Measurements from ENCODE around the gene RNF26.

The RNF26 gene

DNA sequence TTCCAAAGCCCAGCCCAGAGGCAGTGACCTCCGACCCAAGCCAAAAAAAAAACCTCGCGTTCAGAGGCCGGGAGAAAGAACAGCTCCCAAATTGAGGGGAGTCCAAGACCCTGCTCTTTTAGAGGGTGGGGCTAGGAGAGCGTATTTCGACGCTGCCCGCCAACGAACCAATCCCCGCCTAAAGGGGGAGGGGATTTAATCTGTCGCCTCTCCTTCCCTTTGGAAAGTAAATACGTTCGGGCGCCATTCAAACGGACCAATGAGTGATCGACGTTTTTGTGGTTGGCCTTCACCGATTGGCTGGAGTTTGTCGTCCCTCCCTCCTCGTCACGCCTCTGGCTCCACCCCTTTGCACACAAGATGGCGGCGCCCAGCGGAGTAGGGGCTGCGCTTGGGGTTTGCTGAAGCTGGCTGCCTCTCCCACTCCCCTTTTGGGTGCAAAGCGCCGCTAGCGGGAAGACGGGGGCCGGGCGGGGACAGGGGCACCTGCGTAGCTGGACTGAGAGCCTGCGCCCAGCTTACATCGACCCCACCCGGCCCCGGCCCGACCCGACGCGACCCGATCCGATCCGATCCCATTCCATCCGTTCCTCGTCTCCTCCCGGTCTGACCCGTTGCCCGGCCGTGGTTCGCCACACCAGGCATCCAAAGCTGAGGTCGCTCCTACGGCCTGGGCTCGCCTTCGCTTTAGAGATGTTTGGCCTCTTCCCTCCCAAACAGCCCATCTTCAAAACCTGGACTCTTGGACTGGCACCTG is at the start of gene RNF26:
TSS of gene RNF26 (plus strand) at position 354 of the 757 bp plus-strand sequence. CDS start 596 bp downstream, outside the sequence.
- peaks cover 61% of the 10 kb centered on the region for H3K4me1 Mint-ChIP-seq
- no peaks in the 10 kb centered on the region for H3K9me3 Mint-ChIP-seq
- H3K27me3 Mint-ChIP-seq, result peaks cover 12% of the 10 kb centered on the region
- ATAC-seq (peak; percentile 92), DNase-seq (peak; percentile 90 to 94)
- peak within 1 kb of the TSS; percentile 98 to 99 for H3K27ac Mint-ChIP-seq
- H3K4me3 Mint-ChIP-seq, result peak within 1 kb of the TSS; percentile 95 to 99

DNA sequence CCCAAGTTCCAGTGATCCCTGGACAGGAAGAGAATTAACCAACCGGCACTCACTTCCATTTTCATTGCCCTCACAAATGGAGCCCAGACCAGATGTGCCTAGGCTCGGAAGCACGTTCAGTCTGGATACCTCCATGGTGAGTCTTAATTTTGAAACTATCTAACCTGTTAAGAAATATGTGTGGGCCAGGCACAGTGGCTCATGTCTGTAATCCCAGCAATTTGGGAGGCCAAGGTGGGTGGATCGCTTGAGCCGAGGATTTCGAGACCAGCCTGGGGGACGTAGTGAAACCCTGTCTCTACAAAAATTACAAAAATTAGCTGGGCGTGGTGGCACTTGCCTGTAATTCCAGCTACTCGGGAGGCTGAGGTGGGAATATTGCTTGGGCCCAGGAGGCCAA is 48.9 kb upstream of the RNF26 start:
- Mint-ChIP-seq H3K4me1 (peaks cover 33% of the 10 kb centered on the region), H3K27ac (peak overlapping the region in 1 of 2 donors; percentile 31), H3K9me3 (no peaks in the 10 kb centered on the region), H3K27me3 (no peaks in the 10 kb centered on the region), H3K4me3 (no peak overlapping the region)
- ATAC-seq, result no peak
- DNase-seq, result no peak

DNA sequence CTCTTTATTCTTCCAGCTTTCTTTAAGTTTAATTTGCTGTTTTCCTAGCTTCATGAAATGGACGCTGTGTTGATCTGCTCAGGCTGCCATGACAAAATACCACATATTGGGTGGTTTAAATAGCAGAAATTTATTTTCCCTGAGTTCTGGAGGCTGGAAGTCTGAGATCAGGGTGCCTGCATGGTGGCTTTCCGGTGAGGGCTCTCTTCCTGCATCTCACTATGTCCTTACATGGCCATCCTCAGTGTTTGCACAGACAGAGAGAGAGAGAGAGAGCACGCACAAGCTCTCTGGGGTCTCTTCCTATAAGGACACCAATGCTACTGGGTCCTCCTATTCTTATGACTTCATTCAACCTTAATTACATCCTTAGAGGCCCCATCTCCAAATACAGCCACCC is 46.1 kb upstream of the RNF26 start:
- Mint-ChIP-seq H3K4me1 (peaks cover 14% of the 10 kb centered on the region), H3K27ac (no peak overlapping the region), H3K4me3 (no peak overlapping the region), H3K9me3 (no peaks in the 10 kb centered on the region), H3K27me3 (no peaks in the 10 kb centered on the region)
- DNase-seq (no peak), ATAC-seq (no peak)

DNA sequence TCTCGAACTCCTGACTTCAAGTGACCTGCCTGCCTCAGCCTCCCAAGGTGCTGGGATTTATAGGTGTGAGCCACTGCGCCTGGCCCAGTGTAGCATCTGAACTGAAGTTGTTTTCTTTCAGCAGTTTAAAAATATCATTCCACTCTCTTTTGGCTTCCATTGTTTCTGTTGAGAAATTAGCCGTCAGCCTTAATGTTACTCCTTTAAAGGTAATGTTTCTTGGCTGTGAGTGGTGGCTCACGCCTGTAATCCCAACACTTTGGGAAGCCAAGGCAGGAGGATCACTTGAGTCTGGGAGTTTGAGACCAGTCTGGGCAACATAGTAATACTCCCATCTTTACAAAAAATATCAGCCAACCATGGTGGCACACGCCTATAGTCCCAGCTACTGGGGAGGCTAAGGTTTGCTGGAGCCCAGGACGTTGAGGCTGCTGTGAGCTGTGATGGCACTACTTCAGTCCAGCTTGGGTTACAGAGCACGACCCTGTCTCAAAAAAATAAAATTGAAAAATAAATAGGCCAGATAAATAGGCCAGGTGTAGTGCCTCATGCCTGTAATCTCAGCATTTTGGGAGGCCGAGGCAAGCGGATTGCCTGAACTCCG is 43.3 kb upstream of the RNF26 start:
- no peak overlapping the region for H3K27ac Mint-ChIP-seq
- no peaks in the 10 kb centered on the region for H3K9me3 Mint-ChIP-seq
- H3K4me1 Mint-ChIP-seq, result no peaks in the 10 kb centered on the region
- no peak overlapping the region for H3K4me3 Mint-ChIP-seq
- no peak for ATAC-seq
- no peaks in the 10 kb centered on the region for H3K27me3 Mint-ChIP-seq
- DNase-seq, result no peak

DNA sequence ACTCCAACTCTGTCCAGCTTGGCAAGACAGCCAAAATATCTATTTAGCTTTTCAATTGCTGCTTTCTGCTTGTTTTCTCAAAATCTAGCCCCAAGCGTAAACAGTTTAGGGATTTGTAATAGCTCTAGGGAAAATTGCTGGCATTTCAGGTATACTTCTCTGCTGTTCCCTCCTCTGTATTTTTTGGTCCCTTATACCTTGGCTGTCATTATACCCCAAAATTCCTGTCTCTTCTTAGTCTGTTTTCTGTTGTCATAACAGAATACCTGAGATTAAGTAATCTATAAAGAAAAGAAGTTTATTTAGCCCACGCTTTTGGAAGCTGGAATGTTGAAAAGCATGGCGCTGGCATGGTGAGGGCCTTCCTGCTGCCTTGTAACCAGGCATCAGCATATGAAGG is 40.9 kb upstream of the RNF26 start:
- ATAC-seq, result no peak

DNA sequence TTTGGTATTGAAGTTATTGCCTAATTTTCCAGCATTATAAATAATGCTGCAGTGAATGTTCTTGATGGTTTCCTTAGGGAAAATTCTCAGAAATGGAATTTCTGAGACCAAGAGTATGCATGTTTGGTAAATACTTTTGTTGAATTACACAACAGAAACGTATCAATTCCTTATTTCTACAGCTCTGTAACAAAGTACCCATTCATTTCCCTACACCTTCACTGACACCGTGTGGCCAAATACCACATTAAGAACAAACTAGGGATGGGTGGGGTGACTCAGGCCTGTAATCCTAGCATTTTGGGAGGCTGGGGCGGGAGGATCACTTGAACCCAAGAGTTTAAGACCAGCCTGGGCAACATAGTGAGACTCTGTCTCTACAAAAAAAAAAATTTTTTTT is 39.1 kb upstream of the RNF26 start:
- no peak overlapping the region for H3K27ac Mint-ChIP-seq

More for the DNA sequence above, 40.9 kb upstream of the RNF26 start:
- H3K4me3 Mint-ChIP-seq, result no peak overlapping the region
- no peaks in the 10 kb centered on the region for H3K9me3 Mint-ChIP-seq
- DNase-seq, result no peak
- no peaks in the 10 kb centered on the region for H3K27me3 Mint-ChIP-seq
- peak overlapping the region in 1 of 2 donors; percentile 74 for H3K27ac Mint-ChIP-seq
- H3K4me1 Mint-ChIP-seq, result no peaks in the 10 kb centered on the region

DNA sequence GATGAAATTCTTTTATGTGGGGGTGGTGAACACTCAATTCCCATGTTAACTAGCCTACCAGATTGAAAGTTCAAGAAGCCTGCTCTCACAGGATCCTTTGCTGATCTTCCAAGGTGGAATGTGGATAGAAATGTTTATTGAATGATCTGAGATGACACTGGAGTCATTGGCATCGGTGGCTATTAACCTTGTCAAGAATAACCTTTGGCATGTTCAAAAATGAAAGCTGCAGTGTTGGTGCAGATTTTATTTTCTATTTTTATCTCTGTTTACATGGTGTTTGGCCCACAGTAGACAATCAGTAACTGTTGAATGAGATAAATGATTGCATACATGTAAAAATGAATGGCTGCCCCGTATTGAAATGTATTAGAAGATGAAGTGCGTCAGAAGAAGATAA is 36.4 kb upstream of the RNF26 start:
- Mint-ChIP-seq H3K9me3 (no peaks in the 10 kb centered on the region), H3K4me1 (no peaks in the 10 kb centered on the region), H3K4me3 (no peak overlapping the region), H3K27ac (no peak overlapping the region), H3K27me3 (no peaks in the 10 kb centered on the region)
- DNase-seq (no peak), ATAC-seq (no peak)

More for the DNA sequence above, 39.1 kb upstream of the RNF26 start:
- Mint-ChIP-seq H3K4me1 (no peaks in the 10 kb centered on the region), H3K4me3 (no peak overlapping the region), H3K27me3 (no peaks in the 10 kb centered on the region), H3K9me3 (no peaks in the 10 kb centered on the region)
- no peak for DNase-seq
- no peak for ATAC-seq

DNA sequence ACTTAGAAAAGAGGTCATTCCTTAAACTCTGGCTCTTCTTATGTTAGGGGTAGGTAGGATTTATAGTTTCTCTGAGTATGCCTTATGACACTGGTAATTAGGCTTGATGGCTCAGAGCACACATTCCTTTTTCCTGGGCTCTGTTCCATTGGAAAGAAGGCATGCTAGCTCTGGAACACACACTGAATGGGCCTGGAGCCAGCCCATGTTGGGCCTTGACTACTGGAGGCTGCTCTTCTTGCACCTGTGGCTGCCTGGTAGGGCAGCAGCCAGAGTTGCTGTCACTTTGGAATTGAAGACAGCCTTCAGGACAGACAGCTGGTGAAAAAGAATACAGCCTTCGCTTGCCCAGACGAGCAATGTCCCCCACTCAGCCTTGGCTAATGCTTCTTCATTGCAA is 35.6 kb upstream of the RNF26 start:
- Mint-ChIP-seq H3K27ac (no peak overlapping the region), H3K27me3 (no peaks in the 10 kb centered on the region), H3K4me1 (no peaks in the 10 kb centered on the region), H3K9me3 (no peaks in the 10 kb centered on the region), H3K4me3 (no peak overlapping the region)
- DNase-seq (no peak), ATAC-seq (no peak)

DNA sequence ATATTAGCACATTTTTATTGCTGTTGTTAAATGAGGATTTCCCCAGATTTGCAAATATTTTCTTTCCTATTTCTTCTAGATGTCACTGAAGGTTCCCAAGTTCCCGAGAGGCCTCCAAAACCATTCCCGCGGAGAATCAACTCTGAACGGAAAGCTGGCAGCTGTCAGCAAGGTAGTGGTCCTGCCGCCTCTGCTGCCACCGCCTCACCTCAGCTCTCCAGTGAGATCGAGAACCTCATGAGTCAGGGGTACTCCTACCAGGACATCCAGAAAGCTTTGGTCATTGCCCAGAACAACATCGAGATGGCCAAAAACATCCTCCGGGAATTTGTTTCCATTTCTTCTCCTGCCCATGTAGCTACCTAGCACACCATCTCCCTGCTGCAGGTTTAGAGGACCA is 34.9 kb upstream of the RNF26 start:
- no peak overlapping the region for H3K27ac Mint-ChIP-seq
- no peaks in the 10 kb centered on the region for H3K9me3 Mint-ChIP-seq
- no peak for ATAC-seq
- H3K4me1 Mint-ChIP-seq, result peaks cover 6% of the 10 kb centered on the region
- no peak for DNase-seq
- no peak overlapping the region for H3K4me3 Mint-ChIP-seq
- H3K27me3 Mint-ChIP-seq, result no peaks in the 10 kb centered on the region

DNA sequence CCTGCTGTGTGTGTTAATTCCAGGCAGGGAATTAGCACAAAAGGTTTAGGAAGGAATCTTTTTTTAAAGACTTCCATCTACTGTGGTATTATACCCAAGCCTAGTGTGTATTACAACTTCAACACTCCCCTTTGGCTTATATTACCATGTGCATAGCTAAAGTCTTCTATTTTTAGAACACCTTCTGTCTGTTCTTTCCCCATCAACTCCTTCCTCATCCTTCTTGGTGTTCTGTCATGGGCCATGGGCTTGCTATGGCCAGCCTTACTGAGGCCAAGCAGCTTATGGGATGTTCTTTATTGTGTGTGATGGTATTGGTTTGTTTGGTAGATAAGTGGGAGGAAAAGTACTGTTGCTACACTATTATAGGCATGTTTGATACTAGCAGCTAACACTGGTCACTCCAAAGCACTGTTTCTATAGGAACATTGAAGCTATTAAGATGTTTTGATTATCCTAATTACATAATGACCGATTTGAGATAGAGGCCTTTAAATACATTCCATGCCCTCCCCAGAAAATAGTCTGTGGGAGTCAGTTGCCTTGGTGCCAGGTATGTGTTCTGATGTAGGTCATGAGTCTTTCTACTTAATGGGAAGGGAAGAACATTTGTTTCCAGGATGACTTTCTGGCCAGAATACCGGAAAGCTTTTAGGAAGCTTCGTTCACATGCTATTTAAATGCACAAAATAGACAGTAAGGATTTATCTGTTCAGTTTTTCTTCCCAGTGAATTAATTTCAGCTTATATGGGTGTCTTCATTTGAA is 33.9 kb upstream of the RNF26 start:
- Mint-ChIP-seq H3K4me1 (peaks cover 15% of the 10 kb centered on the region), H3K9me3 (no peaks in the 10 kb centered on the region), H3K27me3 (no peaks in the 10 kb centered on the region), H3K4me3 (no peak overlapping the region), H3K27ac (no peak overlapping the region)
- no peak for DNase-seq
- no peak for ATAC-seq

DNA sequence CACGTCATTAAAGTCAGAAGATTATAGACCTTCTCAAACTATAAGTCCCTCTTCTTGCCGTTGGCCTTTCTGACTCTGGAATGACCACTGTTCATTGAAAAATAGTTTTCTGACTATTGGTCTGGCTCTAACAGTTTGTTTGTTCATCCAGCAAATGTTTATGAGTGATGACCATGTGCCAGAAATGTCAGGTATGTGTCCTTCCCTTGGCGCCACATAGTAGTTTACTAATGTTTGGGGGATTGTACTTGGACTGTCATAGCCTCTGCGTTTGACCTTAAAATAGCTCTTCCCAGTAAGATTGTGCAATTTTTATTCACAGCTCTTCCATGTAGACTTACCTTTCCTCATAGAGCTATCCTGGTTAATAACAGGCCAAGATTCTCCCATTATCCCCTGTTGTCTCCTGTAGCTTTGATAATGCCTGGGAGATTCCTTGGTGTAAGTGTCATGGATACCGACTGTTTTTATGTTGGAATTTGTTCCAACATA is 31.1 kb upstream of the RNF26 start:
- H3K27me3 Mint-ChIP-seq, result no peaks in the 10 kb centered on the region
- DNase-seq (no peak), ATAC-seq (no peak)
- H3K9me3 Mint-ChIP-seq, result no peaks in the 10 kb centered on the region
- no peak overlapping the region for H3K27ac Mint-ChIP-seq
- no peak overlapping the region for H3K4me3 Mint-ChIP-seq
- H3K4me1 Mint-ChIP-seq, result peaks cover 37% of the 10 kb centered on the region

DNA sequence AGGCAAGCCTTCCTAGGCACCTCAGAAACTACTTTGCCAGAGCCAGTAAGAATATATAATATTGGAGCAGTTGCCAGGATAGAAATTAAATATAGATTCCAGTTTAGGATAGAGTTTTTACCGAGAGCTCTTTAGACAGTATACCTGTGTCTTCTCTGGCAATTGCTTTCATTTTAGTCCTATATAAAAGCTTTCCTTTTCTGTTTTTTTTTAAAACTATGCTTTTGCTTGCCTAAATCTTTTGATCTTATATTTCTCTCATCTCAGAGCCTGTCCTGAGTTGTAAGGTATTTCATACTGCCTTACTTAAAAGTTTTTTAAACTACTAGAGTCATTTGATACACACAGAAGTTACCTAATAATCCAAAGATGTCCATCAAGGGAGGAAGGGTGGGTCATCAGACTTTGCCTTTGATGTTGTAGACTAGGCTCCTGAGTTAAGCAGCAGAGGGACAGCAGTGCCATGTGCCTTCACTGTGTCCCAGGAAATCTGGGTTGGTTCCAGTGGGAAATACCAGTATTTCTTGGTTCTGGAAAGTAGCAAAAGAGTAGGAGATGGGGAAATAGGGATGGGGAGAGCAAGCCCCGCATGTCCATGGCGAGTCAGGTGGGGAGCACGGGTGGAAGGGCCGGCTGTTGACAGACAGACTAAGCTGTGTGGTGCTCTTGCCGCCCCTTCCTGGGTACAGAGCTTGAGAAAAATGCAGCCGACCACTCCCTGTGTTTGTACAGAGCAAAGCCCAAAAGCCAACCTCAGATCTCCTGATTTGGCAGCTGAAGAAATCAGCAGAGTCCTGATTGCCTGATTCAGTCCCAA is 28.6 kb upstream of the RNF26 start:
- Mint-ChIP-seq H3K27ac (peak overlapping the region; percentile 94), H3K9me3 (no peaks in the 10 kb centered on the region), H3K4me1 (peaks cover 38% of the 10 kb centered on the region), H3K4me3 (peak overlapping the region; percentile 38 to 68), H3K27me3 (no peaks in the 10 kb centered on the region)
- peak; percentile 24 for ATAC-seq
- DNase-seq, result no peak

DNA sequence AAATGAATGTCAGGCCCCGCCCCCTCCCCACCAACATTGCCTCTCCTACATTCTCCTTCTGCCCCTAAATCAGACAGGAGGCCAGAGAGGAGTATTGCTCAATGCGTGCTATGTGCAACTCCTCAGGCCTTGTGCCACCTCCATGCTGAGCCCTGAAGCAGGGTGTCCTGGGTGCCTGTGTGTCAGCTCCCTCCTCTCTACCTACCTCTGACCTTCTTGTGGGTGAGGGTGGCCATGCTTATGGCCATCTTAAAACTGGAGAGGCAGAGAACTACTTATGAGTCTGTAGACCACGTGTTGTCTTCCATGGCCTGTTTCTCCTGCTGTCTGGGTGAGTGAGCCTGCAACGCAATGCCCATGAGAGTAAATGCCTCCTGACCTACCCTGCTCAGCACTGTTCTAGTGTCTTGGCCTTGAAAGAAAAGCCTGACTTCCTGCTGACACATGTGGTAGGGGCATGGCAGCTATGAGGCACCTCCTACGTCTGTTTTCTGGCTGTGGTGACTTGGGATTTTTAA is 27.9 kb upstream of the RNF26 start:
- peaks cover 43% of the 10 kb centered on the region for H3K4me1 Mint-ChIP-seq
- H3K27me3 Mint-ChIP-seq, result no peaks in the 10 kb centered on the region
- peak overlapping the region; percentile 67 to 68 for H3K4me3 Mint-ChIP-seq
- peak overlapping the region; percentile 90 to 94 for H3K27ac Mint-ChIP-seq
- peak; percentile 87 for ATAC-seq
- no peaks in the 10 kb centered on the region for H3K9me3 Mint-ChIP-seq
- DNase-seq, result peak in 1 of 2 donors; percentile 37

DNA sequence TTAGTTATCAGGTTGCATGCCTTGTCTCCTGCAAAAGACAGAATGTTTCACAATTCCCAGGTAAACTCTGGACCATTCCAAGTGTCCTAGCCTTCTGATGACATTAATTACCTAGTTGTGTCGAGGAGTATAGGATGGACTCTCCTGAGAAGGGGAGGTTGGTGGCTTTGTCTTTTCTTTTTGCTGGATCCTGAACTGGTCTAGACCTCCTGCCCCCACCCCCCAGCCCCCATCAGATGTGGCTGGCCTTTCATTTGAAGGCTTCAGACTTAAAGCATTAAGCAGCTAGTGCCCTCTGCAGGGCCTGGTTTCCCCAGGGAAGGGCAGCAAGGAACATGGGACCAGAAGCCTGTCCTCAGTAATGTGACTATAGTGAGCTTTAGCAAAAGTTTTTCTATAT is 27.1 kb upstream of the RNF26 start:
- no peak for ATAC-seq
- H3K27ac Mint-ChIP-seq, result peak overlapping the region in 1 of 2 donors; percentile 50
- H3K4me3 Mint-ChIP-seq, result no peak overlapping the region
- H3K9me3 Mint-ChIP-seq, result no peaks in the 10 kb centered on the region
- H3K27me3 Mint-ChIP-seq, result no peaks in the 10 kb centered on the region
- H3K4me1 Mint-ChIP-seq, result peaks cover 43% of the 10 kb centered on the region
- DNase-seq, result no peak

DNA sequence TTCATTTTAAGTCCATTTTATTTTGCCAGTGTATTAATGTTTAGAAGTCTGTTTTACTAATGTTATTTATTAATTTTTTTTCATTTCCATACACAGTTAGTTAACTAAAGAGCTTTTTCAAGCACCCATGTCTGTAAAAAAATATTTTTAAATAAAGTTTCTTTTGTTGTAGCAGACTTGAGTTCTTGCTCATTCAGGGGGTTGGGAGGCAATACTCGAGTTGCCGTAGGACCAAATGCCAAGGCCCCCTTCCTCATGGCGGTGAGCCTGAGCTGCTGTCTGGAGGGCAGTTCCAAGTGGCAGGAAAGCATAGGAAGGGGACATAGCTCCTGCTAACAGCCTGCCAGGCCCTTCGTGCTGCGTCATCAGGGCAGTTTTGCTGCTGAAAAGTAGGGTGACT is 26.4 kb upstream of the RNF26 start:
- Mint-ChIP-seq H3K4me1 (peaks cover 43% of the 10 kb centered on the region), H3K27me3 (no peaks in the 10 kb centered on the region), H3K27ac (no peak overlapping the region), H3K9me3 (no peaks in the 10 kb centered on the region), H3K4me3 (no peak overlapping the region)
- no peak for ATAC-seq
- no peak for DNase-seq

All from stimulated activated naive CD8-positive, alpha-beta T cell treated with anti-CD3 and anti-CD28 coated beads, Interleukin-15, amount 100 ng/mL, for 72 hours (primary cell).